ENCODE measurements around the gene DCDC1.

The DCDC1 gene

GRCh38 chr11:31030138-31030792, 339.3 kb downstream of the DCDC1 start:
- TF ChIP-seq, protein P1, sequence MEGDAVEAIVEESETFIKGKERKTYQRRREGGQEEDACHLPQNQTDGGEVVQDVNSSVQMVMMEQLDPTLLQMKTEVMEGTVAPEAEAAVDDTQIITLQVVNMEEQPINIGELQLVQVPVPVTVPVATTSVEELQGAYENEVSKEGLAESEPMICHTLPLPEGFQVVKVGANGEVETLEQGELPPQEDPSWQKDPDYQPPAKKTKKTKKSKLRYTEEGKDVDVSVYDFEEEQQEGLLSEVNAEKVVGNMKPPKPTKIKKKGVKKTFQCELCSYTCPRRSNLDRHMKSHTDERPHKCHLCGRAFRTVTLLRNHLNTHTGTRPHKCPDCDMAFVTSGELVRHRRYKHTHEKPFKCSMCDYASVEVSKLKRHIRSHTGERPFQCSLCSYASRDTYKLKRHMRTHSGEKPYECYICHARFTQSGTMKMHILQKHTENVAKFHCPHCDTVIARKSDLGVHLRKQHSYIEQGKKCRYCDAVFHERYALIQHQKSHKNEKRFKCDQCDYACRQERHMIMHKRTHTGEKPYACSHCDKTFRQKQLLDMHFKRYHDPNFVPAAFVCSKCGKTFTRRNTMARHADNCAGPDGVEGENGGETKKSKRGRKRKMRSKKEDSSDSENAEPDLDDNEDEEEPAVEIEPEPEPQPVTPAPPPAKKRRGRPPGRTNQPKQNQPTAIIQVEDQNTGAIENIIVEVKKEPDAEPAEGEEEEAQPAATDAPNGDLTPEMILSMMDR (IDR thresholded peaks at IDR 0.05; ENCODE audit: control insufficient read depth, insufficient read depth, low read depth, low read length, missing control alignments), result no peak
- no peak overlapping the region for H3K4me3 ChIP-seq (ENCODE audit: control insufficient read depth, low read depth, low read length)
- no peak for DNase-seq (ENCODE audit: low read depth)

DNA sequence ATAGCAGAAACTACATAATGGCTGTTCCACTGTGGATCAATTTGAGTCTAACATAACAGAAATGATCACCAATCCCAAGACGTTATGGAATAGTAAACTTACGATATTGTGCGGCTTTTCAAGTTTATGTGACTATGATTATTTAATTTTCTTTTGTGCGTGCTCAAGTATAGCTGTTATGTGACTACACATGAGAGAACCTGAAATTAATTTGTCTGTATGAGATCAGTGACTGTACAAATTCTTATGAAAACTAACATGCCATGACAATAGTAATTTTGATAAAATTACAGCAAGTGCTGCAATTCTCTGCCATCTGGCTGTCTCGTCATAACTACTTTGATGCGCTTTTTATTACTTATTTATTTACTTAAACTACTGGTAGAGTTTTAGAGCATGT, 343.2 kb downstream of the DCDC1 start:
- H3K4me3 ChIP-seq (ENCODE audit: control insufficient read depth, low read depth, low read length), result no peak overlapping the region
- TF ChIP-seq, protein P1 (IDR thresholded peaks at IDR 0.05; ENCODE audit: control insufficient read depth, insufficient read depth, low read depth, low read length, missing control alignments), result no peak
- no peak for DNase-seq (ENCODE audit: low read depth)

GRCh38 chr11:31022080-31022479, 347.5 kb downstream of the DCDC1 start:
- no peak overlapping the region for H3K4me3 ChIP-seq (ENCODE audit: control insufficient read depth, low read depth, low read length)
- DNase-seq (ENCODE audit: low read depth), result no peak
- TF ChIP-seq, protein P1 (IDR thresholded peaks at IDR 0.05; ENCODE audit: control insufficient read depth, insufficient read depth, low read depth, low read length, missing control alignments), result no peak

DNA sequence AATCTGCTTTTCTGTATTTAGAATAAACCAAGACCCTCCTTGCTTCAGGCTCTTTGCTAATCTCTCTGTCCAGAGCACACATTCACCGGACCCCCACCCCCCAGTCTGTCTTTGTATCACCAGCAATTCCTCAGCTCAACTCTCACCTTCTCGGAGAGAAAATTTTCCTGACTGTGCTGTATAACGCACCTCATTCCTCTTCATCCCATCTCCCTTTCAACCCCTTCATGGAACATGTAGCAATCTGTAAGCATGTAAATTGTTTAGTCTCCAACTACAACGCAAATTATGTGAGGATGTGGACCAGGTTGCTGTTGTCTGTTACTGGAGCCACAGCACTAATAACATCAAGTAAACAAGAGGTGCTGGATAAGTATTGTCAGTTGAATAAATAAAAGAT, 349.8 kb downstream of the DCDC1 start:
- no peak overlapping the region for H3K4me3 ChIP-seq (ENCODE audit: control insufficient read depth, low read depth, low read length)
- TF ChIP-seq, protein P1 (IDR thresholded peaks at IDR 0.05; ENCODE audit: control insufficient read depth, insufficient read depth, low read depth, low read length, missing control alignments), result no peak
- DNase-seq (ENCODE audit: low read depth), result no peak

DNA sequence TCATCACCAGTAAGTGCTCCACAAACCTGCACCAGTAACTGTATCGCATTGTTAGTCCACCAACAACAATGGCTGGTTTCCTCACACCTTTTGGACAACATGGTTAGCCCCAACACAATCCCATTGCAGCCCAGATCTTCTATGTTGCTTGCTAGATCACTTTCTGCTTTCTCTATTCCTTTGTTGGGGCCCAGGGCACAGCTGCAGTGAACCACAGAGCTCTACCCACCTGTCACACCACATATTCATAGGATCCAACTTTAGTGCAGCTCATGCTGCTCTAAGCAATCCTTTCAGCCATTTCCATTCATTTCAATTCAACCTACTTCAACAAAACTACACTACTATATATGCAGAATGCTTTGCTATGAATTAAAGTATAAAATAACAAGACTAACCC, 364.3 kb downstream of the DCDC1 start:
- TF ChIP-seq, protein P1 (IDR thresholded peaks at IDR 0.05; ENCODE audit: control insufficient read depth, insufficient read depth, low read depth, low read length, missing control alignments), result no peak
- DNase-seq (ENCODE audit: low read depth), result no peak
- no peak overlapping the region for H3K4me3 ChIP-seq (ENCODE audit: control insufficient read depth, low read depth, low read length)

- DNase-seq (ENCODE audit: low read depth), result no peak
- TF ChIP-seq, protein P1 (IDR thresholded peaks at IDR 0.05; ENCODE audit: control insufficient read depth, insufficient read depth, low read depth, low read length, missing control alignments), result no peak
- H3K4me3 ChIP-seq (ENCODE audit: control insufficient read depth, low read depth, low read length), result no peak overlapping the region
Measured at GRCh38 chr11:31001427-31001826, 368.1 kb downstream of the DCDC1 start.
